GM18858 (cell line): Measurements from ENCODE around the gene SYNE1.
"Not testable (repeated sequence)": the region's sequence is repeated elsewhere in the genome, so short reads cannot be mapped to it uniquely, and the experiment has no call there.

ENCODE experiments used
- ATAC-seq: cut with Tn5 transposase; IDR thresholded peaks from one replicate; pipeline ENCODE4 v1.9.1; 2021; ENCODE audit not compliant: unreplicated experiment

The SYNE1 gene

GRCh38 chr6:152566103-152566875, 70.9 kb downstream of the SYNE1 start:
- no peak for ATAC-seq

GRCh38 chr6:152563177-152563576, 74.0 kb downstream of the SYNE1 start:
- ATAC-seq = no peak

GRCh38 chr6:152558798-152559197, 78.4 kb downstream of the SYNE1 start:
- ATAC-seq = not testable (repeated sequence)

- no peak for ATAC-seq
Observed at GRCh38 chr6:152557502-152557901, 79.7 kb downstream of the SYNE1 start.

- no peak for ATAC-seq
Observed at GRCh38 chr6:152554851-152555250, 82.3 kb downstream of the SYNE1 start.

- ATAC-seq = peak; percentile 89
Observed at GRCh38 chr6:152552616-152553209, 84.4 kb downstream of the SYNE1 start.

GRCh38 chr6:152543519-152543918, 93.6 kb downstream of the SYNE1 start:
- no peak for ATAC-seq

- no peak for ATAC-seq
Observed at GRCh38 chr6:152540381-152540780, 96.8 kb downstream of the SYNE1 start.

GRCh38 chr6:152534541-152534940, 102.6 kb downstream of the SYNE1 start:
- no peak for ATAC-seq

- ATAC-seq = no peak
Observed at GRCh38 chr6:152532556-152533422, 104.4 kb downstream of the SYNE1 start.

GRCh38 chr6:152531659-152532058, 105.5 kb downstream of the SYNE1 start:
- ATAC-seq = no peak

- no peak for ATAC-seq
Observed at GRCh38 chr6:152529369-152529768, 107.8 kb downstream of the SYNE1 start.

- not testable (repeated sequence) for ATAC-seq
Observed at GRCh38 chr6:152514120-152514519, 123.0 kb downstream of the SYNE1 start.

- ATAC-seq = no peak
Observed at GRCh38 chr6:152509916-152510315, 127.2 kb downstream of the SYNE1 start.

GRCh38 chr6:152508477-152508876, 128.7 kb downstream of the SYNE1 start:
- ATAC-seq = no peak

- no peak for ATAC-seq
Observed at GRCh38 chr6:152503546-152503945, 133.6 kb downstream of the SYNE1 start.

- no peak for ATAC-seq
Observed at GRCh38 chr6:152502421-152503188, 134.6 kb downstream of the SYNE1 start.

- ATAC-seq = no peak
Observed at GRCh38 chr6:152499931-152500330, 137.2 kb downstream of the SYNE1 start.

- ATAC-seq = no peak
Observed at GRCh38 chr6:152496731-152497130, 140.4 kb downstream of the SYNE1 start.

- not testable (repeated sequence) for ATAC-seq
Observed at GRCh38 chr6:152495456-152495855, 141.7 kb downstream of the SYNE1 start.

- ATAC-seq = not testable (repeated sequence)
Observed at GRCh38 chr6:152492281-152492680, 144.9 kb downstream of the SYNE1 start.
